HCT116 (cell line): ENCODE data around the gene CHTF8. TPM values are rescaled to one million over a fixed set of nuclear protein-coding genes. Genes with fewer than 3 reads are reported as not detected.
A peak's percentile ranks its signal among the peaks of the same experiment; 100 is the strongest.

Experiments used
- ATAC-seq: fragments of 200-7000 bp; cut with Tn5 transposase; 2 replicates; pipeline ENCODE4 v1.9.1; 2020; ENCODE audit warnings: mild to moderate bottlenecking, moderate library complexity
- BruUV-seq: library from RNA; stranded (reverse); fragments of 400-500 nt; replicated peaks from 2 replicates; lab custom pipeline; 2021; lab: Mats Ljungman, UMichigan
- CTCF ChIA-PET: fragments of 300-600 bp; sonication (Branson Sonifier 250); formaldehyde crosslinking; loops from one replicate; lab custom pipeline; 2021; ENCODE audit warnings: antibody characterized with exemption; lab: Charles Lee
- POLR2A ChIA-PET: fragments of 300-600, 350-600 bp; sonication (Branson Sonifier 250); formaldehyde crosslinking; loops from one replicate; lab custom pipeline; 2021; ENCODE audit warnings: antibody characterized with exemption; lab: Charles Lee
- RAD21 ChIA-PET, 2 experiments: fragments of 300-600 bp; sonication (Branson Sonifier 250); formaldehyde crosslinking; loops; one replicate each; lab custom pipeline; 2023; ENCODE audit warnings: low total read pairs in 2 of 2; ENCODE audit not compliant: uncharacterized antibody in 2 of 2, unreplicated experiment in 2 of 2, low non-redundant PET in 1 of 2; lab: Charles Lee
- DNase-seq: peaks from one replicate; pipeline ENCODE4 v3.0.0-alpha.2; 2010; ENCODE audit warnings: low read depth, low spot score
- H2AFZ ChIP-seq: fragments of 200-600 bp; shearing (Covaris generic), sonication (generic); 2 replicates; pipeline ENCODE4 v1.6.1; 2017; ENCODE audit warnings: low read depth, mixed run types, mixed read lengths, antibody characterized with exemption, low read length; ENCODE audit not compliant: poor library complexity, severe bottlenecking
- H3K27ac ChIP-seq: 2 replicates; pipeline ENCODE4 v1.5.1; 2012; ENCODE audit warnings: low read depth, low read length
- H3K27me3 ChIP-seq: fragments of 200-600 bp; sonication (generic); 2 replicates; pipeline ENCODE4 v1.6.1; 2016; ENCODE audit warnings: mixed run types, low read length, mixed read lengths; ENCODE audit not compliant: insufficient read depth
- H3K36me3 ChIP-seq, 2 experiments: fragments of 200-500 bp in 1 of 2; fragments of 200-600 bp in 1 of 2; sonication (Bioruptor generic) in 1 of 2; sonication (generic) in 1 of 2; 2 replicates each; pipeline versions ENCODE4 v1.5.1 to v1.6.1; 2014 to 2016; ENCODE audit warnings: low read length in 2 of 2, inconsistent platforms in 1 of 2, mixed read lengths in 1 of 2, mixed run types in 1 of 2; ENCODE audit not compliant: insufficient read depth in 2 of 2, control insufficient read depth in 1 of 2
- H3K4me1 ChIP-seq, 2 experiments: fragments of 200-600 bp in 1 of 2; sonication (generic) in 1 of 2; 2 replicates each; pipeline versions ENCODE4 v1.5.1 to v1.6.1; 2012 to 2017; ENCODE audit warnings: low read length in 2 of 2, inconsistent platforms in 1 of 2, mild to moderate bottlenecking in 1 of 2, mixed read lengths in 1 of 2, mixed run types in 1 of 2, moderate library complexity in 1 of 2; ENCODE audit not compliant: insufficient read depth in 2 of 2, control insufficient read depth in 1 of 2
- H3K4me2 ChIP-seq: fragments of 200-600 bp; sonication (generic); 2 replicates; pipeline ENCODE4 v1.6.1; 2017; ENCODE audit warnings: mixed run types, low read length, mixed read lengths
- H3K4me3 ChIP-seq, 2 experiments: fragments of 200-600 bp in 1 of 2; sonication (generic) in 1 of 2; replicated peaks in 1 of 2; 2 replicates each; pipeline ENCODE4 v1.5.1; 2011 to 2016; ENCODE audit warnings: low read length in 2 of 2, control low read depth in 1 of 2, low read depth in 1 of 2, mild to moderate bottlenecking in 1 of 2, mixed read lengths in 1 of 2, mixed run types in 1 of 2
- H3K79me2 ChIP-seq: fragments of 200-600 bp; sonication (generic); 2 replicates; pipeline ENCODE4 v1.6.1; 2017; ENCODE audit warnings: mild to moderate bottlenecking, mixed run types, low read length, moderate library complexity, mixed read lengths; ENCODE audit not compliant: insufficient read depth
- H3K9ac ChIP-seq: fragments of 200-600 bp; sonication (generic); 2 replicates; pipeline ENCODE4 v1.6.1; 2016; ENCODE audit warnings: low read length, mixed read lengths
- H3K9me2 ChIP-seq: fragments of 200-600 bp; sonication (generic), shearing (Covaris generic); 2 replicates; pipeline ENCODE4 v1.6.1; 2017; ENCODE audit warnings: mixed run types, mild to moderate bottlenecking, moderate library complexity; ENCODE audit not compliant: insufficient read depth
- H3K9me3 ChIP-seq, 2 experiments: fragments of 200-500 bp in 1 of 2; fragments of 200-600 bp in 1 of 2; sonication (Bioruptor generic) in 1 of 2; sonication (generic) in 1 of 2; 2 replicates each; pipeline ENCODE4 v1.6.1; 2014 to 2017; ENCODE audit warnings: low read length in 2 of 2, mixed read lengths in 2 of 2, inconsistent platforms in 1 of 2, low read depth in 1 of 2, mild to moderate bottlenecking in 1 of 2, mixed run types in 1 of 2, moderate library complexity in 1 of 2; ENCODE audit not compliant: control insufficient read depth in 1 of 2, insufficient read depth in 1 of 2
- H4K20me1 ChIP-seq: fragments of 200-600 bp; sonication (generic), shearing (Covaris generic); 2 replicates; pipeline ENCODE4 v1.6.1; 2017; ENCODE audit warnings: mixed run types, mild to moderate bottlenecking, moderate library complexity; ENCODE audit not compliant: insufficient read depth
- CBX3 ChIP-seq: IDR thresholded peaks from 2 replicates; pipeline ENCODE4 v1.6.1; 2012; ENCODE audit warnings: low read depth
- ELF1 ChIP-seq: IDR thresholded peaks from 2 replicates; pipeline ENCODE4 v1.6.1; 2012; ENCODE audit warnings: low read depth, borderline replicate concordance
- ZBTB33 ChIP-seq: IDR thresholded peaks from 2 replicates; pipeline ENCODE4 v1.6.1; 2011; ENCODE audit warnings: mild to moderate bottlenecking, low read length, moderate library complexity; ENCODE audit not compliant: insufficient replicate concordance; ENCODE audit errors: extremely low read depth
- intact Hi-C: fragments of 100-400 bp; cut with micrococcal nuclease; formaldehyde crosslinking; loops from 2 replicates; pipeline ENCODE4 v1.10.0; 2022
- total RNA-seq: library from RNA; stranded (reverse); gene quantifications from one replicate; pipeline ENCODE4 v1.2.1, GENCODE V29; 2021; ENCODE audit not compliant: unreplicated experiment

The CHTF8 gene
- total RNA-seq, 1 experiment from 2014 or later = 184 TPM

GRCh38 chr16:69108905-69109252, 23.5 kb downstream of the CHTF8 start:
- ATAC-seq (no peak), DNase-seq (no peak)
- TF ChIP-seq ELF1 (no peak), ZBTB33 (no peak), CBX3 (no peak)
- Histone ChIP-seq H3K4me2 (0 out of 2 replicates have a peak overlapping the region, but pooled peaks have one; percentile 7), H3K4me3 (no peak overlapping the region), H3K27ac (no peak overlapping the region), H3K9me2 (no peaks in the 10 kb centered on the region), H3K36me3 (peaks cover 28 to 51% of the 10 kb centered on the region in 2 experiments; a peak in 3 of 4 replicates), H3K4me1 (peaks cover 21 to 64% of the 10 kb centered on the region in 2 experiments), H3K9ac (peak overlapping the region; percentile 91; the same call in 1 of the 2 replicates), H3K79me2 (peaks cover 81% of the 10 kb centered on the region), H2AFZ (no peak overlapping the region), H3K27me3 (no peaks in the 10 kb centered on the region), H3K9me3 (no peaks in the 10 kb centered on the region), H4K20me1 (peaks cover 15% of the 10 kb centered on the region; the same call in 1 of the 2 replicates)
- ChIA-PET CTCF (interaction anchor here (1.5 kb wide), 1 partner anchor 9 kb away, joined by 5 read pairs; no protein-coding TSS in a partner anchor), POLR2A (interaction anchor here (1.4 to 1.8 kb wide), 2 partner anchors 36 to 191 kb away, joined by 4 read pairs; no protein-coding TSS in a partner anchor), RAD21 (no interaction called here)
- intact Hi-C loops = loop anchor here (5.0 kb wide), 2 partner anchors 187 to 262 kb away; no protein-coding TSS in a partner anchor
- no TSS peak for BruUV-seq
